Spleen (tissue), 11 donors: ENCODE data around the gene PAM. TPM values are rescaled to one million over a fixed set of nuclear protein-coding genes. Genes with fewer than 3 reads are reported as not detected.

Source experiments
- DNase-seq: peaks from one replicate; pipeline ENCODE4 v3.0.0-alpha.2; 2020
- H3K27ac ChIP-seq, 8 donors: fragments of 200-600 bp; sonication (generic) in 7 of 8; 1 replicate in 4 of 8; 2 replicates in 4 of 8; pipeline versions ENCODE4 v1.5.0 to v1.8.0; 2016 to 2021; ENCODE audit warnings: inconsistent platforms in 4 of 8, mild to moderate bottlenecking in 4 of 8, moderate library complexity in 1 of 8
- H3K27me3 ChIP-seq, 7 donors: fragments of 200-600 bp; sonication (generic) in 6 of 7; replicated peaks in 1 of 7; 1 replicate in 4 of 7; 2 replicates in 3 of 7; pipeline versions ENCODE4 v1.5.0 to v1.8.0; 2016 to 2021; ENCODE audit warnings: inconsistent platforms in 3 of 7, mild to moderate bottlenecking in 1 of 7
- H3K36me3 ChIP-seq, 6 donors: fragments of 200-600 bp; sonication (generic) in 5 of 6; 1 replicate in 4 of 6; 2 replicates in 2 of 6; pipeline versions ENCODE4 v1.5.0 to v1.8.0; 2016 to 2021; ENCODE audit warnings: inconsistent platforms in 2 of 6
- H3K4me1 ChIP-seq, 6 donors: fragments of 200-600 bp; sonication (generic) in 5 of 6; 1 replicate in 3 of 6; 2 replicates in 3 of 6; pipeline versions ENCODE4 v1.5.0 to v1.8.0; 2016 to 2021; ENCODE audit warnings: inconsistent platforms in 3 of 6
- H3K4me3 ChIP-seq, 8 donors: fragments of 200-600 bp; sonication (generic) in 7 of 8; 1 replicate in 4 of 8; 2 replicates in 4 of 8; pipeline versions ENCODE4 v1.5.0 to v1.8.0; 2016 to 2021; ENCODE audit warnings: inconsistent platforms in 4 of 8, mild to moderate bottlenecking in 4 of 8, moderate library complexity in 2 of 8
- H3K9me3 ChIP-seq, 8 donors: fragments of 200-600 bp; sonication (generic) in 7 of 8; 1 replicate in 4 of 8; 2 replicates in 4 of 8; pipeline versions ENCODE4 v1.5.0 to v1.8.0; 2016 to 2021; ENCODE audit warnings: inconsistent platforms in 4 of 8
- POLR2A ChIP-seq, 3 donors: fragments of 450-650 bp; IDR thresholded peaks; one replicate each; pipeline ENCODE4 v1.5.1; 2017; ENCODE audit warnings: antibody characterized with exemption in 3 of 3, mild to moderate bottlenecking in 1 of 3
- POLR2AphosphoS5 ChIP-seq, 3 donors: sonication (generic); formaldehyde crosslinking; IDR thresholded peaks; one replicate each; pipeline ENCODE4 v1.5.1; 2017; ENCODE audit warnings: antibody characterized with exemption in 3 of 3
- WGBS, 5 donors: extraction: QIAGEN DNeasy Blood & Tissue Kit in 3 of 5; methylation state at CpG; one replicate each; pipeline versions ENCODE4 v1.1.5 to v1.1.7; 2013 to 2018; 5-methylcytosine and 5-hydroxymethylcytosine counted together
- intact Hi-C: fragments of 100-400 bp; cut with DNase I; formaldehyde crosslinking; loops from one replicate; pipeline ENCODE4 v1.15.0; 2023; ENCODE audit warnings: low total_unique reads
- polyA plus RNA-seq, 3 donors: library from polyadenylated mRNA; stranded (reverse); fragments of 200-250 nt; gene quantifications; one replicate each; pipeline ENCODE4 v1.2.1, GENCODE V29; 2013
- total RNA-seq, 7 donors: library from RNA; depleted of rRNA in 3 of 7; stranded (reverse); fragments of >200 nt in 3 of 7; fragmentation: NEBNext Ultra II Directional in 4 of 7; extraction: Animal tissue kit (Norgen Biotek cat#: 25700) in 4 of 7; gene quantifications; one replicate each; pipeline versions ENCODE4 v1.1.0 to v1.2.1, GENCODE V29; 2016 to 2021
- TF ChIP-seq, protein P1 (sequence below), 11 experiments: fragments of 200-600 bp in 7 of 11; fragments of 450-650 bp in 4 of 11; sonication (generic) in 4 of 11; IDR thresholded peaks in 8 of 11; conservative IDR thresholded peaks in 3 of 11; 1 replicate in 7 of 11; 2 replicates in 4 of 11; pipeline versions ENCODE4 v1.4.0 to v1.8.0; 2016 to 2021; ENCODE audit warnings: antibody characterized with exemption in 11 of 11, inconsistent platforms in 4 of 11, mild to moderate bottlenecking in 1 of 11
- donor health status: healthy with polysubstance abuse.
- donor health status: DM: no; HTN: no; CAD: no; lungs with moderate emphysema.
- donor health status: DM: no; HTN: no; CAD: no.
- donor health status: Bipolar disorder and iron deficiency.
- donor health status: healthy.
- donor health status: DM: no; HTN: no; CAD: no.
- donor health status: DM: yes; HTN: yes; CAD: no.

PAM gene
- total and polyA plus RNA-seq, 10 donors, result 37.4 to 155 (median 110) TPM

- no peak overlapping the region for H3K4me3 ChIP-seq
- peaks cover 0 to 22% (median 3%) of the 10 kb centered on the region in 6 donors for H3K4me1 ChIP-seq
- H3K36me3 ChIP-seq, result no peaks in the 10 kb centered on the region
- no peaks in the 10 kb centered on the region for H3K9me3 ChIP-seq
- TF ChIP-seq POLR2A (IDR thresholded peaks at IDR 0.05) (no peak), POLR2AphosphoS5 (IDR thresholded peaks at IDR 0.05) (no peak)
- TF ChIP-seq, protein P1, sequence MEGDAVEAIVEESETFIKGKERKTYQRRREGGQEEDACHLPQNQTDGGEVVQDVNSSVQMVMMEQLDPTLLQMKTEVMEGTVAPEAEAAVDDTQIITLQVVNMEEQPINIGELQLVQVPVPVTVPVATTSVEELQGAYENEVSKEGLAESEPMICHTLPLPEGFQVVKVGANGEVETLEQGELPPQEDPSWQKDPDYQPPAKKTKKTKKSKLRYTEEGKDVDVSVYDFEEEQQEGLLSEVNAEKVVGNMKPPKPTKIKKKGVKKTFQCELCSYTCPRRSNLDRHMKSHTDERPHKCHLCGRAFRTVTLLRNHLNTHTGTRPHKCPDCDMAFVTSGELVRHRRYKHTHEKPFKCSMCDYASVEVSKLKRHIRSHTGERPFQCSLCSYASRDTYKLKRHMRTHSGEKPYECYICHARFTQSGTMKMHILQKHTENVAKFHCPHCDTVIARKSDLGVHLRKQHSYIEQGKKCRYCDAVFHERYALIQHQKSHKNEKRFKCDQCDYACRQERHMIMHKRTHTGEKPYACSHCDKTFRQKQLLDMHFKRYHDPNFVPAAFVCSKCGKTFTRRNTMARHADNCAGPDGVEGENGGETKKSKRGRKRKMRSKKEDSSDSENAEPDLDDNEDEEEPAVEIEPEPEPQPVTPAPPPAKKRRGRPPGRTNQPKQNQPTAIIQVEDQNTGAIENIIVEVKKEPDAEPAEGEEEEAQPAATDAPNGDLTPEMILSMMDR (IDR thresholded peaks at IDR 0.05 in 8 of 11, conservative IDR thresholded peaks at IDR 0.05 in 3 of 11), result no peak
- no peak overlapping the region for H3K27ac ChIP-seq
- 78 to 85% (median 83%) methylated on average over 4 of the region's 4 CpGs for WGBS, 5 donors
- H3K27me3 ChIP-seq, result no peaks in the 10 kb centered on the region
- DNase-seq, result no peak
- intact Hi-C loops, result no loop called here
Measured at GRCh38 chr5:102853680-102854079, 98.6 kb downstream of the PAM start.

DNA sequence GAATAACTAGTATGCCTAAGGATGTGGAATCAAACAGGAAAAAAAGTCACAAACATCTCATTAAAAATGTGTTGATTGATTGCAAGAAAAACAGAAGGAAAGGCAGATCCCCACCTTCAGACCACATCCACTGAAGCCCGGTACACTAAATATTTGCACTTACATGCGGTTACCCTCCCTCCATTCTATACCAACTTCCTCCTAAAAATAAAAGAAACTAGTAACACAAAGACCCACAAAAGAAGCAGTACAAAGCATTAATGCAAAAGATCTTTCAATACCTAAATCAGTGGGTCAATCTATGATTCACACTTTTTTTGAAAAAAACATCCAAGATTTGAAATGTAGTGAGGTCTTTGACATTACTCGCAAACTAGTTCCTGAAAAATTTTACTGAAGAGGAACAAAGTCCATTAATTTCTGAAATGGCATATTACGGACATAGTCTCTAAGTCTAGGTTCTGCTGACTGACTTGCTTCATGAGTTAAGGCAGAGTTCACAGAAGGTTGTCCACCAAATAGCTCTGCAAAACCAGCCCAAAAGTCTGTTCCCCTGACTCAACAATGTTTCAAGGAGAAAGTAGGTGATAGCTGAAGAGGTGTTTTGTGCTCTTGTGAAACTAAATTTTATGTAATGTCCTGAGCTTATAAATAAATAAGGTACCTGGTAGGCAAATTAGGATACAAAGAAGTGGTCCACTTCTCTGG lies 100.7 kb downstream of the PAM start:
- WGBS, 5 donors, result 32 to 54% (median 43%) methylated on average over 4 of the region's 4 CpGs
- no peaks in the 10 kb centered on the region for H3K36me3 ChIP-seq

DNA sequence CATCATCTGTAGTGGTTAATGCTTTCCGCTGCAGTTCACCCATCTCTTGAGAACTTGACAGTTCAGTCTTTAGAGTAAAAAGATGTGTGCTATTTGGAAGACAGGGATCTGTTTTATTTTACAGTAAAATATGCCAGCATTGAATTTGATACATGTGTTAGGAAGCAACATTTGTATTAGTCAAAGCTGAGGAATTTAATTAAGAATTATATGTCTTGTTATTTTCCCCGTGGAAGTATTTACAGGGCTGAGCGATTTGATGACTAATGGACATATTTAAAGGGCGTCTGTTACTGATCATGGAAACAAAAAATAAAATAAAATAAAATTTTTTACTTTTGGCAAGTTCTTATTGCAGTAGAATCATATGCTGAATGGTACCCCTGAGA lies 101.3 kb downstream of the PAM start:
- 78 to 89% (median 85%) methylated on average over 4 of the region's 4 CpGs for WGBS, 5 donors
- H3K4me1 ChIP-seq, result peaks cover 0 to 22% (median 3%) of the 10 kb centered on the region in 6 donors
- no peak for DNase-seq
- intact Hi-C loops, result no loop called here
- no peaks in the 10 kb centered on the region for H3K36me3 ChIP-seq
- no peak overlapping the region for H3K4me3 ChIP-seq
- no peaks in the 10 kb centered on the region for H3K9me3 ChIP-seq
- TF ChIP-seq POLR2AphosphoS5 (IDR thresholded peaks at IDR 0.05), result no peak
- TF ChIP-seq POLR2A (IDR thresholded peaks at IDR 0.05), result no peak
- TF ChIP-seq, protein P1 (IDR thresholded peaks at IDR 0.05 in 8 of 11, conservative IDR thresholded peaks at IDR 0.05 in 3 of 11), result no peak
- H3K27ac ChIP-seq, result peak overlapping the region in 3 of 8 donors; percentile 1 to 43 (median 23)
- no peaks in the 10 kb centered on the region for H3K27me3 ChIP-seq

More for the DNA sequence above, 100.7 kb downstream of the PAM start:
- intact Hi-C loops, result no loop called here
- no peak for DNase-seq
- Histone ChIP-seq H3K27me3 (no peaks in the 10 kb centered on the region), H3K4me3 (no peak overlapping the region), H3K4me1 (peaks cover 0 to 22% (median 3%) of the 10 kb centered on the region in 6 donors), H3K27ac (peak overlapping the region in 3 of 8 donors; percentile 1 to 43 (median 23)), H3K9me3 (no peaks in the 10 kb centered on the region)
- TF ChIP-seq POLR2AphosphoS5 (IDR thresholded peaks at IDR 0.05) (no peak), POLR2A (IDR thresholded peaks at IDR 0.05) (no peak)
- TF ChIP-seq, protein P1 (IDR thresholded peaks at IDR 0.05 in 8 of 11, conservative IDR thresholded peaks at IDR 0.05 in 3 of 11), result no peak

DNA sequence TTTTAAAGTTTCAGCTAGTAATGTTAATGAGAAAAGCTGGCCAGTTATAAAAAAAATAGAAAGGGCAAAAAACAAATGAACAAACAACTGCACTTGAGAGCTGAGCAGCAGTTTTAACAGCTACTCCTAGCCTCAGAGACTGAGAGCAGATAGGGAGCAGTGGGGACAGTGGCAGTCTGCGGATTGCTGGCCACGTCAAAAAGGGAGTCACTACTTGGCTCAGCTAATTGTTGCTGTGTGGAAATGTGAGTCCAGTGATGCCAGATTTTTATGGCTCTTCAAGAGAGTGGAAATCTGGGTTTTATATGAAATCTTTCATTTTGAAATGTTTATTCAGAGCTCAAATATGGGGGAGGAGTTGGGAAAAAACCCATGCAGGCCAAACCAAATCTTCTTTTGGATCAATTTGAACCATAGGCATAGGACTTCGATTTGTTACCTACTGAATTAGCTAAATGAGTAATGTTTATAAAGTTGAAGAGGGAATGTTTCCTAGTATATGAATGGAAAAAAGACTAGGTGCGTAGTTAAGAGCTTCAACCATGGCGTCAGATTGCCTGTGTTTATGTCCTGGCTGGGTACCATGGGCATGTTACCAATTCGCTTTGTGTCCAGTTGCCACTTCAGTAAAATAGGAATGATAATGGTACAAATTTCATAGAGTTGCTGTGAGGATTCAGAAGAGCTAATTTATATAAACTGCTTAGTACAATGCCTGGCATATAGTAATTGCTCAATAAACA lies 102.1 kb downstream of the PAM start:
- Histone ChIP-seq H3K9me3 (no peaks in the 10 kb centered on the region), H3K4me3 (no peak overlapping the region), H3K36me3 (no peaks in the 10 kb centered on the region), H3K4me1 (peaks cover 0 to 22% (median 3%) of the 10 kb centered on the region in 6 donors), H3K27ac (peak overlapping the region in 1 of 8 donors; percentile 19), H3K27me3 (no peaks in the 10 kb centered on the region)
- DNase-seq, result no peak
- intact Hi-C loops, result no loop called here
- WGBS, 5 donors, result 84 to 92% (median 90%) methylated on average over 6 of the region's 6 CpGs
- peak in 1 of 3 donors; percentile 19 for TF ChIP-seq POLR2AphosphoS5 (IDR thresholded peaks at IDR 0.05)
- TF ChIP-seq, protein P1 (IDR thresholded peaks at IDR 0.05 in 8 of 11, conservative IDR thresholded peaks at IDR 0.05 in 3 of 11), result no peak
- no peak for TF ChIP-seq POLR2A (IDR thresholded peaks at IDR 0.05)
